ENCODE data around the gene C7orf25. TPM values are rescaled to one million over a fixed set of nuclear protein-coding genes. Genes with fewer than 3 reads are reported as not detected.

The C7orf25 gene
- 1 to 10 TPM; 3.9 to 6.4 (median 6.2) TPM for polyA plus RNA-seq (ENCODE audit: insufficient read length in 4 of 4)

DNA sequence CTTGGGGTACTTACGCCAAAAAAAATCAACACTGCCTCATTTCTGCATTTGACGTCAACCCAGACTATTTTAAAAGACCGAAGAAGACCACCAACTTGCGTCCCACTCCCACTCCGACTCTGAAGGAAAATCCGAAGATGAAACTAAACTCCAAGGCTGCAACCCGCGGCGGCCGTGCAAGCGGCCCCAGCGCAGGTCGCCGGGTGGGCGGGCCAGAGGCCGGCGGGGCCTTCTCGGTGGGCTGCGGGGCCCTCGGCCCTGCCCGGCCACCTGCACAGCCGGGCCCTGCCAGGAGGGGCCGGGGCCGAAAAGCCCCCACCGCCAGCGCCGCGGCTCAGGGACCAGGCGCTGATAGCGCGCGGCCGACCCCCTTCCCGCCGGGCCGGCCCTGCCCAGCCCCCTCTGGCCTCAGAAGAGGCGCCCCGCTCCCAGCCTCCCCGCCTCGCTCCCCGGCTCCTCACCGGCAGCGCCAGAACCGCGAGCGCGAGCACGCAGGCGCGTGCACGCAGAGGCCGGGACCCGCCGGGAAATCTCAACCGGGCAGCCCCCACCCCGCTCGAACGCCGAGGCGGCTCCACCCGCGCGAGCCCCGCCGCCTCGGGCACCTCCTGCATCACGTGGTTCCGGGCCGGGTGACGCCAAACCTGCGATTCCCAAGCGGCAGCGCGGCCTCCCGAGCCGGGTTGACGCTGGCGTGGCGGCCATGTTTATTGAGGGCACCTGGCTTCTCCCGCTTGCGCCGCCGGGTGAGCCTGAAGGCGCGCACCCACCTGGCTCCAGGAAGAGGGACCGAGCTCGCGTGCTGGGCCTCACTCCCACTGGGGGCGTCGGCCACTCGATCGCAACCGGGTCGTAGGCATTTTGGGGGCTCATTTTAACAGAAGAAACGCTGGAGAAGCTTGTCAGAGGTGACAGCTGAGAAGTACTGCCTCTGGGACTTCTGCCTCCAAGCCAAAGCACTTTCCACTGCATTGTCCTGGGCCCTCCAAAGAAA is at the start of gene C7orf25:
C7orf25 (minus strand) TSS at position 617 of the 994 bp plus-strand sequence. CDS start 1,170 bp downstream, outside the sequence.
- DNase-seq (ENCODE audit: low read depth in 4 of 4, low spot score in 3 of 4), result peak; percentile 88 to 92 (median 90)

- DNase-seq (ENCODE audit: low read depth in 4 of 4, low spot score in 3 of 4), result no peak
Measured at GRCh38 chr7:42961170-42961569, 49.3 kb upstream of the C7orf25 start.

- no peak for DNase-seq (ENCODE audit: low read depth in 4 of 4, low spot score in 3 of 4)
Measured at GRCh38 chr7:42960762-42961161, 48.9 kb upstream of the C7orf25 start.

DNA sequence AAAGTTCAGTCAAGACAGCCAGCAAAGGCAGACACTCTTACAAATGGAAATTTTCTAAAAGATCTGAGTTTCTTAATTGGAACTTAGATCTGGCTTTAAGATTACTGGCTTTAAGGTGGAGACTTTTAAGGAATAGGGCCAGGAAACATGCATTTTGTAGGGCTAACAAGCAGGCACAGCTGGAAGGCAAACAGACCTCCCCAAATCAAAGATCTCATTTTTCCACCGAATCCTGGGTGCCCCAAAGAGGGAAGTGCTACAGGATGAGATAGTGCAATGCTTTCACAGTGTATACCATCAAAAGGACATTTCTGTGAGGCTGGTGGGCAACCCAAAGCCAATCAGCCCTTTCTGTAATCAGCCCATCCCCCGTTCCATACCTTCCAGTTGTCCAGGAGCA is 47.7 kb upstream of the C7orf25 start:
- no peak for DNase-seq (ENCODE audit: low read depth in 4 of 4, low spot score in 3 of 4)

- DNase-seq (ENCODE audit: low read depth in 4 of 4, low spot score in 3 of 4), result no peak
Measured at GRCh38 chr7:42956062-42956461, 44.2 kb upstream of the C7orf25 start.

GRCh38 chr7:42953994-42954393 is 42.1 kb upstream of the C7orf25 start:
- DNase-seq (ENCODE audit: low read depth in 4 of 4, low spot score in 3 of 4), result no peak

- DNase-seq (ENCODE audit: low read depth in 4 of 4, low spot score in 3 of 4), result no peak
Measured at GRCh38 chr7:42952328-42952727, 40.5 kb upstream of the C7orf25 start.

DNA sequence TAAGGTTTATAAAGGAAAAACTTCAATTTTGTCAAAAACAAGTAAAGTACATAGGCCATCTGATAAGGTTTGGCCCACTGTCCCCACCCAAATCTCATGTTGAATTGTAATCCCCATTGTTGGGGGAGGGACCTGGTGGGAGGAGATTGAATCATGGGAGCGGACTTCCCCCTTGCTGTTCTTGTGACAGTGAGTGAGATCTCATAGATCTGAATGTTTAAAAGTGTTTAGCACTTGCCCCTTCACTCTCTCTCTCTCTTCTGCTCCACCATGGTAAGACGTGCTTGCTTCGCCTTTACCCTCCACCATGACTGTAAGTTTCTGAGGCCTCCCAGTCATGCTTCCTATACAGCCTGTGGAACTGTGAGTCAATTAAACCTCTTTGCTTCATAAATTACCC is 38.5 kb upstream of the C7orf25 start:
- DNase-seq (ENCODE audit: low read depth in 4 of 4, low spot score in 3 of 4), result no peak

DNA sequence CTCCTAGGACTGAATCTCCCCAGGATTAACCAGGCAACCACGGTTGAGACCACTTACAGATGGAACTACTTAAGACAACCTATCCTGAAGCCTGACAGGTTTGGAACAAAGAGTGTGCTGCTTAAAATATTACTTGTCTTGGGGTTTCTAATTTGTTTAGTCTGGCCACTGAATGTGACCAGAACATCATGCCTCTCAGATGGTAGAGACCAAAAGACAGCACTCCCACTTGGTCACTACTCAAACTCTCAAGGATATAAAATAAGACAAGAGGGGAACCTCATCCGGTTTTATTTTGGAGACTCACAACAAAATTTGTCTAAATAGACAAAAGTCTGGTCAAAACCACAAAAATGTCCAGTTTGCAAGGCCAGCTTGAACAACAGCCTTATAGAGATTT is 35.7 kb upstream of the C7orf25 start:
- DNase-seq (ENCODE audit: low read depth in 4 of 4, low spot score in 3 of 4), result no peak

GRCh38 chr7:42946627-42946950 is 34.7 kb upstream of the C7orf25 start:
- no peak for DNase-seq (ENCODE audit: low read depth in 4 of 4, low spot score in 3 of 4)

DNA sequence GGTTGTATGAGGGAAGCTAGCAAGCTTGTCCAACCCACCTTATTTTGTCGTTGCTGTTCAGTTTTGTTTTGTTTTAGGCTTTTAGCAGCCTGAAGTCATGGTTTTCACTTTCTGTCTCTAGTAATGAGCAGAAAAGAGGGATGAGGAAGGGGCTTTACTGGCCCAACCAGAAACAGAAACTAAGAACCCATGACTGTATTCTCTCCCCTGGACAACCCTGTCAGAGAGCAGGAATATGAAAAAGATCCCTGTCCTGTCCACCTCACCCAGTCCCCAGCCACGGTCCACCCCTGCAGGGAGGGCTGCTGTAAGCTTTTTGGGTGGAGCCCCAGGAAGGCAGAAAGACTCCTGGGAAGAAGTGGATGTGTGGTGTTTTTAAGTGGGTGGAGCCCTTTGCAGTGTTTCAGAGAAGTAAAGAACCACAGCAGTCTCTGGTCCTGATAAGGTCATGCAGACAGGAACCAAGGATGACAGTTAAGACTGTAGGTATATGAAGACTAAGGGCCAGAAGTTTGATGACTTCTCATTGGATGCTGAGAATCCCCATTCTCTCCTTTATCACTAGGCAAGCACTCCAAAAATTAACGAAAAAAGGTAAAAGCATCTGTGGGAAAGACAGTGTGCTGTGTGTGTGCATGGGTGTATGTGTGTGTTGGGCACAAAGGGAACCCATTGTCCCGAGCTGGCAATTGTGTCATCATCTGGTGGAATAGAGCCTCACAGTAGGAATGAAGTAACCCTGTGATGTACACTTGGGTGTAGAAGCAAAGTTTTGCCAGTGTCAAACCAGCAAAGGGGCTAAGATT is 34.2 kb upstream of the C7orf25 start:
- DNase-seq (ENCODE audit: low read depth in 4 of 4, low spot score in 3 of 4), result no peak

DNA sequence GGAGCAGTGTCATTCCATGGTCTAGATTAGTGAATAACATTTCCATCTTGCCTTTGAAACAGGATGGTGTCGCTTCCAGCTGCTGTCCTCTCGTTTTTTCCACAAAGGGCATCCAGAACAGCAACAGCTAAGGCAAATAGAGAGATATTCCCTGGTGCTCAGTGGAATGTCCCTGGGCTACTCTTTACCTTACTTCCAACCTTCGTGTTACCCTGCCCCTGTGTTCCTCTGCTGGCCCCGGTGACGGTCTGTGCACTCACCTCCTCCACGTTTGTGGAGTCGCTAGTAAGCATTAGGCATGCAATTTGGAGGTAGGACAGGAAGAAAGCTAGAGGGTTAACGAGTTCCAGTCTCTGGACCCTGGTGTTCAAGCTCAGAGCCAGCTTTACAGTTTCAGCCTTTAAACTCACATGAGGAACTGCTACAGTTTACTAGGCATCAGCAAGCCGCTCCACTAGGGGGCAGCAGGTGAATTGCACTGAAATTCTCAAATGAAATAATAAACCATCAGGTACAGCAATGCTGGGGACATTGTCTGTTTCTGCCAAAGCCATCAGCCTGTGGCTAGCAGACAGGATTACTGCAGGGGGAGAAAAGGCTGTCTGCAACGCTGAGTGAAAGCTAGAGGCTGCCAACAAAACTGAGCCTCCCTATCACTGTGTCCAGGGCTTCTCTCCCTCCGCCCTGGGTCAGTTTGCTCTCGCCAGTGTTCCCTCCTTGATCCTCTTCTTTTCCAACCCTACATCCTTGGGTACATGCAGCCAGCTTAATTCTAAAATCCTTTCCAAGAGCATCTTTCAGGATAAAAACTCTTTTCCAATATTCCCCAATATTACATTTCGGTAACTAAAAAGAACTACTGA is 29.3 kb upstream of the C7orf25 start:
- DNase-seq (ENCODE audit: low read depth in 4 of 4, low spot score in 3 of 4), result peak; percentile 50 to 66 (median 60)

GRCh38 chr7:42939457-42940240 is 27.8 kb upstream of the C7orf25 start:
- DNase-seq (ENCODE audit: low read depth in 4 of 4, low spot score in 3 of 4), result no peak

DNA sequence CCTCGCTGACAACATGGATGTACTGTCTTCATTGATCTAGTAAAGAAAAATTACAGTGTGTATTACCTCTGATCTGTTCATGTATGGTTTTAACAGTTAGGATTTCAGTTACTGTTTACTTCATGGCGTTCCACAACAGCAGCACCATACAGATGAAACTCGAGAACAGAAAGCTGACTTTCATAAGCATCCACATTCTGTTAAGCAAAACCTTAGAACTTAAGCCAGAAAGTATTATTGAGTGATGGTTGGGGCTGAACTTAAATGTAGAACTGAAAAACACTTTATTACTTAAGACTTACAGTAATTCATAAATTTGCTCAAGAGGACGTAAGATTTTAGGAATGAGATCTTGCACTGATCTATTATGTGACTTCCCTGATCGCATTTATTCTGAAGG is 24.0 kb upstream of the C7orf25 start:
- DNase-seq (ENCODE audit: low read depth in 4 of 4, low spot score in 3 of 4), result no peak

DNA sequence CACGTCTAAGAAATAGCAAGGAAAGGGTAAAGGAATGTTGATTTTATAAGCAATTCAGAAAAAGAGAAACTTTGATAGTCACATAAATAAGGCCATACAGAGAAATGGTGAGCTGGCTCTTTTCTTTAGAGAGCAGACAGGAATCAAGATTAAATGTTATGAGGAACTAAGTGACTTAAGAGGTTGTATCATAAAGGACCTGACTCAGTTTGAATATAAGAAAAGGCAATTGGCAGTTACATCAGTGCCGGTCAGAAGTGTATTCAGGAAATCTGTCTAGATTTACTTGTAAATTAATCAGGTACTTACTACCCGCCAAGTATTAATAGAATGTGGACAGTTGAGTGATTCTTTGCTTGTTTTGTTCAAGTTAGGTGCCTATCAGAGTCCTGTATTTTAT is 22.4 kb upstream of the C7orf25 start:
- DNase-seq (ENCODE audit: low read depth in 4 of 4, low spot score in 3 of 4), result no peak

DNA sequence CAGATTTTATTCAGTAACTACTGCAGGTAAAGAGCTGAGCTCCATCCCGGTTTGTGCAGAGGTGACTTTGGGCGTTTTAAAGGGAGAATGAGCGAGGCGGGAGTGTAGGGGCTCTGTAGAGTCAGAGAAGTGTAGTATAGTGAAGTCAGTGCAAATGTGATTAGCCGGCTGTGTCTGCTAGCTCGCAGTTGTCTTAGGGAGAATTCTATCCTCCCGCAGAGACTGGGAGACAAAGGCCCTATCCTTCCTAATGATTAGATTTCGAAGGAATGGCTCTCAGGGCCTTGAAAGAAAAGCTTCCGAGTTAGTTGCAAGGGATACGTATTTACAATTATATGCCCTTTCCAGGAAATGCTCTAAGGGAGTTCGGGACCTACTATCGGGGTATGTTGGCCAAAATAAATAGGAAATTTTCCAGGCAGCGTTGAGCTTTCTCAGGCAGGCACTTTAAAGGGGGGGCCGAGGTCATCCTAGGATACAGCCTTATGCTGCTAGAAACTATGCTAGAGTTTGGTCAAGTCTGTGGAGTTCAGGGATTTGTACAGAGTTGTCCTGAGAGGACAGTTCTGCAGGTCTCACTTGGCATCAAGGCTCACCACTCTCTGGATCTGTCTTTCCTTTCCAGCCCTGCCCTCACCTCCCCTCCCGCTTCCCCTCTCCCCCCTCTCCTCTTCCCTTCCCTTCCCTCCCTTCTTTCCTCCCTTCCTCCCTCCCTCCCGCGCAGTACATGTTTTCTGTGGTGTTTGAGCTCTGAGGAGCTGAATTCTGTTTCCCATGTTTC is 21.1 kb upstream of the C7orf25 start:
- DNase-seq (ENCODE audit: low read depth in 4 of 4, low spot score in 3 of 4), result peak in 2 of 4 donors; percentile 27 to 53

DNA sequence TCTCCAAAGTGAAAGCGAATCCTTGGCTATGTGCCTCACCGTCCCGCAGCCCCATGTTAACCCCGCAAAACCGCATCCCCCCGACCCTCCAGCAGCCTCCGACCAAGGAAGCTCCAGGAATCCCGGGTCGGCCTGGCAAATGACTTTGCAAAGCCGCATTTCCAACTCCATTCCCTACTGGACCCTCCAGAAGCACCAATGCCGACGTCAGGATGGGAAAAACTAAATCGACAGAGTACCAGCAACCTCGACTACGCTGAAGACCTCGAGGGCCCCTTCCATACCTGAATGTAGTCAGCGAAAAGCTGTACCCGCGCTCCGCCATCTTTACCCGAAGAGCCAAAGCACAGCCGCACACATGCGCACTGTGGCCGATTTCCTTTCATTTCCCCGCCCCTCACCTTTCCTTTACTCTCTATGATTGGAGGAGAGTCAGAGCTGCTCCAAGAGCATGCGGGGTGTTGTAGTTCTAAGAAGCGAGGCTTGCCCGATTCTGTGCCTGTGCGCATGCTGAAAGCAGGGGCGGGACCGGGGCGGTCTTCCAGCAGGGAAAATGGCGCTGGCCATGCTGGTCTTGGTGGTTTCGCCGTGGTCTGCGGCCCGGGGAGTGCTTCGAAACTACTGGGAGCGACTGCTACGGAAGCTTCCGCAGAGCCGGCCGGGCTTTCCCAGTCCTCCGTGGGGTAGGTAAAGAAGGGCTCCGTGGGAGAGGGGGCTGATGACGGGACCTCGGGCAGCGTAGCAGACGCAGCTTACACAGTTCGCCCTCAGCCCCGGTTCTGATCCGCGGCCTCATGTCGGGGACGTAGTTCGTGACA is 20.2 kb upstream of the C7orf25 start, which contains the start of the genes MRPL32 and PSMA2:
MRPL32 (plus strand) TSS at position 543 of the 818 bp plus-strand sequence; CDS start at position 554, 11 bp downstream.
PSMA2 (minus strand) TSS at position 341 of the 818 bp plus-strand sequence; CDS start at position 325, 16 bp downstream.
- peak; percentile 91 to 97 (median 93) for DNase-seq (ENCODE audit: low read depth in 4 of 4, low spot score in 3 of 4)

GRCh38 chr7:42931447-42931833 is 19.6 kb upstream of the C7orf25 start:
- no peak for DNase-seq (ENCODE audit: low read depth in 4 of 4, low spot score in 3 of 4)

Data from left renal pelvis (tissue), 4 donors.